CD4-positive, alpha-beta memory T cell (primary cell): ENCODE data around the gene STAT4. TPM values are rescaled to one million over a fixed set of nuclear protein-coding genes. Genes with fewer than 3 reads are reported as not detected.
A peak's percentile ranks its signal among the peaks of the same experiment; 100 is the strongest.

Experiments used
- CTCF ChIA-PET: fragments of 350-600 bp; sonication (Branson Sonifier 250); formaldehyde crosslinking; loops from one replicate; lab custom pipeline; 2021; ENCODE audit warnings: inconsistent platforms; ENCODE audit not compliant: partially characterized antibody; lab: Charles Lee
- POLR2A ChIA-PET: fragments of 350-600 bp; sonication (Branson Sonifier 250); formaldehyde crosslinking; loops from one replicate; lab custom pipeline; 2021; ENCODE audit not compliant: partially characterized antibody; lab: Charles Lee
- DNase-seq, 5 donors: peaks; one replicate each; pipeline versions ENCODE4 v3.0.0 to v3.0.0-alpha.2; 2020 to 2022; ENCODE audit warnings: mixed read lengths in 1 of 5
- H3K27ac ChIP-seq: one replicate; pipeline ENCODE4 v1.7.0; 2013; ENCODE audit warnings: low read depth, low read length
- H3K27me3 ChIP-seq: 2 replicates; pipeline ENCODE4 v1.7.0; 2013; ENCODE audit warnings: mild to moderate bottlenecking, low read length, moderate library complexity; ENCODE audit not compliant: insufficient read depth
- H3K36me3 ChIP-seq: 2 replicates; pipeline ENCODE4 v1.7.0; 2013; ENCODE audit warnings: mild to moderate bottlenecking, low read length, moderate library complexity; ENCODE audit not compliant: insufficient read depth
- H3K4me1 ChIP-seq: 2 replicates; pipeline ENCODE4 v1.7.0; 2013; ENCODE audit warnings: mild to moderate bottlenecking, low read length, moderate library complexity; ENCODE audit not compliant: insufficient read depth
- H3K4me3 ChIP-seq, 2 donors: one replicate each; pipeline ENCODE4 v1.7.0; 2013; ENCODE audit warnings: low read length in 2 of 2, mild to moderate bottlenecking in 1 of 2
- H3K9me3 ChIP-seq, 2 donors: one replicate each; pipeline ENCODE4 v1.7.0; 2013; ENCODE audit warnings: low read length in 2 of 2, control low read depth in 1 of 2; ENCODE audit not compliant: control insufficient read depth in 1 of 2
- H3K27ac Mint-ChIP-seq, 7 donors: one replicate each; pipeline ENCODE4 v1.8.0; 2020 to 2021; ENCODE audit warnings: mixed read lengths in 7 of 7, mild to moderate bottlenecking in 6 of 7, inconsistent platforms in 3 of 7, moderate library complexity in 3 of 7
- H3K27me3 Mint-ChIP-seq, 2 donors: one replicate each; pipeline ENCODE4 v1.8.0; 2020 to 2021; ENCODE audit warnings: mixed read lengths in 2 of 2
- H3K36me3 Mint-ChIP-seq, 2 donors: one replicate each; pipeline ENCODE4 v1.8.0; 2020 to 2021; ENCODE audit warnings: mixed read lengths in 2 of 2, inconsistent platforms in 1 of 2, mild to moderate bottlenecking in 1 of 2
- H3K4me1 Mint-ChIP-seq, 4 donors: one replicate each; pipeline ENCODE4 v1.8.0; 2020 to 2021; ENCODE audit warnings: mixed read lengths in 4 of 4, mild to moderate bottlenecking in 1 of 4
- H3K4me3 Mint-ChIP-seq, 8 donors: one replicate each; pipeline ENCODE4 v1.8.0; 2020 to 2021; ENCODE audit warnings: mixed read lengths in 8 of 8, mild to moderate bottlenecking in 7 of 8, moderate library complexity in 6 of 8, inconsistent platforms in 3 of 8
- H3K9me3 Mint-ChIP-seq, 8 donors: one replicate each; pipeline ENCODE4 v1.8.0; 2020 to 2021; ENCODE audit warnings: mixed read lengths in 8 of 8, mild to moderate bottlenecking in 5 of 8, inconsistent platforms in 3 of 8, moderate library complexity in 1 of 8
- intact Hi-C: fragments of 100-400 bp; cut with micrococcal nuclease; formaldehyde crosslinking; loops from one replicate; pipeline ENCODE4 v1.15.1; 2023
- polyA plus RNA-seq, 2 donors: library from polyadenylated mRNA; unstranded; fragments of 300-500 nt; fragmentation: Illumina TruSeq; gene quantifications; one replicate each; pipeline ENCODE4 v1.2.3, GENCODE V29; 2021
- total RNA-seq, 2 experiments: library from RNA; stranded (reverse); gene quantifications; one replicate each; pipeline ENCODE4 v1.2.3, GENCODE V29; 2021

The STAT4 gene
- total and polyA plus RNA-seq, 4 experiments from 2014 or later: 69.7 to 119 (median 95.3) TPM

GRCh38 chr2:191020742-191021381, 129.9 kb downstream of the STAT4 start:
- H3K27me3 ChIP-seq: no peaks in the 10 kb centered on the region
- H3K36me3 Mint-ChIP-seq: peaks cover 3 to 4% of the 10 kb centered on the region in 2 donors
- H3K9me3 Mint-ChIP-seq: peaks cover 0 to 3% (median 0%) of the 10 kb centered on the region in 8 donors
- H3K4me3 ChIP-seq: peak overlapping the region; percentile 50 to 55
- POLR2A ChIA-PET: interaction anchor here (0.5 to 3.6 kb wide), 25 partner anchors 8 to 1440 kb away, joined by 3 to 66 read pairs (median 4); partner anchors contain the start of genes GLS, SLC40A1 and STAT4
- no peaks in the 10 kb centered on the region for H3K27me3 Mint-ChIP-seq
- no peaks in the 10 kb centered on the region for H3K36me3 ChIP-seq
- peak overlapping the region; percentile 86 for H3K27ac ChIP-seq
- peaks cover 18 to 38% (median 31%) of the 10 kb centered on the region in 4 donors for H3K4me1 Mint-ChIP-seq
- DNase-seq: peak in 1 of 5 donors; percentile 29
- H3K4me3 Mint-ChIP-seq: no peak overlapping the region
- intact Hi-C loops: loop anchor here (1.0 to 5.0 kb wide), 4 partner anchors 9 to 140 kb away; partner anchors contain the start of gene GLS
- H3K9me3 ChIP-seq: no peaks in the 10 kb centered on the region
- H3K27ac Mint-ChIP-seq: no peak overlapping the region
- CTCF ChIA-PET: interaction anchor here (1.0 to 1.6 kb wide), 5 partner anchors 8 to 24 kb away, joined by 3 to 4 read pairs (median 4); no protein-coding TSS in a partner anchor
- peaks cover 70% of the 10 kb centered on the region for H3K4me1 ChIP-seq

GRCh38 chr2:191020221-191020741, 130.5 kb downstream of the STAT4 start:
- H3K36me3 Mint-ChIP-seq: peaks cover 1 to 4% of the 10 kb centered on the region in 2 donors
- Histone ChIP-seq H3K27me3 (no peaks in the 10 kb centered on the region), H3K27ac (peak overlapping the region; percentile 86), H3K4me1 (peaks cover 76% of the 10 kb centered on the region), H3K4me3 (peak overlapping the region; percentile 50 to 55), H3K36me3 (no peaks in the 10 kb centered on the region), H3K9me3 (no peaks in the 10 kb centered on the region)
- CTCF ChIA-PET: interaction anchor here (1.0 to 1.7 kb wide), 8 partner anchors 8 to 136 kb away, joined by 3 to 10 read pairs (median 4); no protein-coding TSS in a partner anchor
- DNase-seq: peak; percentile 91 to 97 (median 94)
- H3K9me3 Mint-ChIP-seq: peaks cover 0 to 4% (median 0%) of the 10 kb centered on the region in 8 donors
- no peaks in the 10 kb centered on the region for H3K27me3 Mint-ChIP-seq
- H3K27ac Mint-ChIP-seq: no peak overlapping the region
- peaks cover 17 to 35% (median 30%) of the 10 kb centered on the region in 4 donors for H3K4me1 Mint-ChIP-seq
- H3K4me3 Mint-ChIP-seq: no peak overlapping the region
- POLR2A ChIA-PET: interaction anchor here (0.6 to 3.6 kb wide), 26 partner anchors 9 to 1440 kb away, joined by 3 to 66 read pairs (median 4); partner anchors contain the start of genes GLS, NABP1, SLC40A1 and STAT4
- intact Hi-C loops: loop anchor here (1.0 to 5.0 kb wide), 4 partner anchors 8 to 139 kb away; partner anchors contain the start of gene GLS

DNA sequence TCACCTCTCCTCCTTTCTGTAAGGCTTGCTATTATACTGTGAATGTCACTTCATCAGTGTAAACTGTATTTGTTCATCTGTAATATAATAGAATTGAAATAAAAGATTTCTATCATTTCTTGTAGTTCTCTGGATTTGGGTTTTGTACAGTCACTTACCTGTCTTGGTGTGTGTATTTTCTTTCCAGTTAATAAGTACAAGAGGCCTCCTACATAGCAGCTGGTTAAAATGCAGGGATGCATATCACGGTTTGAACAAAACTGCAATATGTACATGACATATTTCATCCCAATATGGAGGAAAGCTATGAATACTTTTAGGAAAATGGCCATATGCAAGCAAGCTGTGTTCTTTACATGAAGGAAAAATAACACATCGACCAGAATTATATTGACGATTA, 131.4 kb downstream of the STAT4 start:
- Histone ChIP-seq H3K27ac (peak overlapping the region; percentile 46), H3K4me1 (peaks cover 76% of the 10 kb centered on the region), H3K36me3 (no peaks in the 10 kb centered on the region), H3K9me3 (no peaks in the 10 kb centered on the region), H3K27me3 (no peaks in the 10 kb centered on the region), H3K4me3 (no peak overlapping the region)
- ChIA-PET POLR2A (interaction anchor here (0.6 to 3.6 kb wide), 18 partner anchors 8 to 658 kb away, joined by 3 to 66 read pairs (median 6); partner anchors contain the start of genes GLS, NABP1 and STAT4), CTCF (interaction anchor here (0.7 to 1.7 kb wide), 8 partner anchors 7 to 138 kb away, joined by 3 to 10 read pairs (median 4); no protein-coding TSS in a partner anchor)
- intact Hi-C loops: loop anchor here (10.0 kb wide), 4 partner anchors 375 to 1355 kb away; partner anchors contain the start of genes ASNSD1, MFSD6, NAB1 and ORMDL1
- H3K27me3 Mint-ChIP-seq: no peaks in the 10 kb centered on the region
- H3K4me1 Mint-ChIP-seq: peaks cover 14 to 30% (median 24%) of the 10 kb centered on the region in 4 donors
- H3K9me3 Mint-ChIP-seq: peaks cover 0 to 4% (median 0%) of the 10 kb centered on the region in 8 donors
- H3K36me3 Mint-ChIP-seq: peaks cover 0 to 5% of the 10 kb centered on the region in 2 donors
- H3K4me3 Mint-ChIP-seq: peak overlapping the region in 5 of 8 donors; percentile 56 to 88 (median 79)
- DNase-seq: no peak
- H3K27ac Mint-ChIP-seq: peak overlapping the region in 5 of 7 donors; percentile 55 to 96 (median 89)

- Histone ChIP-seq H3K36me3 (no peaks in the 10 kb centered on the region), H3K4me3 (peak overlapping the region in 1 of 2 donors; percentile 44), H3K9me3 (no peaks in the 10 kb centered on the region), H3K27ac (peak overlapping the region; percentile 41), H3K4me1 (peaks cover 70% of the 10 kb centered on the region), H3K27me3 (no peaks in the 10 kb centered on the region)
- peak overlapping the region in 6 of 7 donors; percentile 77 to 96 (median 90) for H3K27ac Mint-ChIP-seq
- peaks cover 0 to 4% (median 0%) of the 10 kb centered on the region in 8 donors for H3K9me3 Mint-ChIP-seq
- ChIA-PET CTCF (interaction anchor here (0.7 to 1.7 kb wide), 3 partner anchors 33 to 137 kb away, joined by 3 to 6 read pairs (median 4); no protein-coding TSS in a partner anchor), POLR2A (interaction anchor here (2.4 to 3.6 kb wide), 5 partner anchors 7 to 139 kb away, joined by 15 to 66 read pairs (median 20); partner anchors contain the start of gene GLS)
- peak overlapping the region; percentile 72 to 88 (median 80) for H3K4me3 Mint-ChIP-seq
- no peaks in the 10 kb centered on the region for H3K27me3 Mint-ChIP-seq
- peaks cover 14 to 30% (median 22%) of the 10 kb centered on the region in 4 donors for H3K4me1 Mint-ChIP-seq
- peaks cover 0 to 5% of the 10 kb centered on the region in 2 donors for H3K36me3 Mint-ChIP-seq
- peak in 1 of 5 donors; percentile 54 for DNase-seq
- intact Hi-C loops: loop anchor here (10.0 kb wide), 4 partner anchors 374 to 1354 kb away; partner anchors contain the start of genes ASNSD1, MFSD6, NAB1 and ORMDL1
These were observed 132.1 kb downstream of the STAT4 start for GRCh38 chr2:191018643-191019119.

GRCh38 chr2:191018048-191018447, 132.7 kb downstream of the STAT4 start:
- Histone ChIP-seq H3K36me3 (no peaks in the 10 kb centered on the region), H3K9me3 (no peaks in the 10 kb centered on the region), H3K27me3 (no peaks in the 10 kb centered on the region), H3K27ac (peak overlapping the region; percentile 41), H3K4me3 (peak overlapping the region in 1 of 2 donors; percentile 44), H3K4me1 (peaks cover 65% of the 10 kb centered on the region)
- H3K4me1 Mint-ChIP-seq: peaks cover 14 to 30% (median 22%) of the 10 kb centered on the region in 4 donors
- H3K9me3 Mint-ChIP-seq: peaks cover 0 to 4% (median 0%) of the 10 kb centered on the region in 8 donors
- CTCF ChIA-PET: no interaction called here
- H3K4me3 Mint-ChIP-seq: peak overlapping the region in 6 of 8 donors; percentile 75 to 88 (median 83)
- no peak for DNase-seq
- POLR2A ChIA-PET: interaction anchor here (1.2 to 3.6 kb wide), 3 partner anchors 11 to 138 kb away, joined by 3 to 66 read pairs (median 20); partner anchors contain the start of gene GLS
- peak overlapping the region in 6 of 7 donors; percentile 54 to 96 (median 90) for H3K27ac Mint-ChIP-seq
- peaks cover 0 to 5% of the 10 kb centered on the region in 2 donors for H3K36me3 Mint-ChIP-seq
- intact Hi-C loops: loop anchor here (10.0 kb wide), 4 partner anchors 373 to 1353 kb away; partner anchors contain the start of genes ASNSD1, MFSD6, NAB1 and ORMDL1
- H3K27me3 Mint-ChIP-seq: no peaks in the 10 kb centered on the region

DNA sequence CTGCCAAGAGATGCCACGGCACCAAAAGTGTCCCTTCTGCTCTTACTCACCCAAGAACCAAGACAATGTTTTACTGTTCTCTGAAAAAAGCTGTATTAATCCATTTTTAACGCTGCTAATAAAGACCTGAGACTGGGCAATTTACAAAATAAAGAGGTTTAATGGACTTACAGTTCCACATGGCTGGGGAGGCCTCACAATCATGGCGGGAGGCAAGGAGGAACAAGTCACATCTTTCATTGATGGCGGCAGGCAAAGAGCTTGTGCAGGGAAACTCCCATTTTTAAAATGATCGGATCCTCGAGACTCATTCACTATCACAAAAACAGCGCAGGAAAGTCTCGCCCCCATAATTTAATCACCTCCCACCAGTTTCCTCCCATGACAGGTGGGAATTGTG, 135.0 kb downstream of the STAT4 start:
- DNase-seq: no peak
- Histone ChIP-seq H3K4me3 (no peak overlapping the region), H3K36me3 (peaks cover 10% of the 10 kb centered on the region), H3K27ac (peak overlapping the region; percentile 89), H3K27me3 (no peaks in the 10 kb centered on the region), H3K4me1 (peaks cover 64% of the 10 kb centered on the region), H3K9me3 (no peaks in the 10 kb centered on the region)
- Mint-ChIP-seq H3K4me3 (no peak overlapping the region), H3K36me3 (peaks cover 7 to 15% of the 10 kb centered on the region in 2 donors), H3K4me1 (peaks cover 23 to 41% (median 26%) of the 10 kb centered on the region in 4 donors), H3K9me3 (peaks cover 0 to 4% (median 0%) of the 10 kb centered on the region in 8 donors), H3K27me3 (no peaks in the 10 kb centered on the region), H3K27ac (peak overlapping the region in 1 of 7 donors; percentile 11)
- CTCF ChIA-PET: no interaction called here
- intact Hi-C loops: loop anchor here (10.0 kb wide), 4 partner anchors 371 to 1351 kb away; partner anchors contain the start of genes ASNSD1, MFSD6, NAB1 and ORMDL1
- POLR2A ChIA-PET: interaction anchor here (0.9 to 6.7 kb wide), 3 partner anchors 11 to 136 kb away, joined by 3 to 155 read pairs (median 5); partner anchors contain the start of gene GLS
